ENCODE data around the gene PITPNM3. TPM values are rescaled to one million over a fixed set of nuclear protein-coding genes. Genes with fewer than 3 reads are reported as not detected.

PITPNM3 gene
- total and polyA plus RNA-seq, 2 experiments from 2014 or later, result 1.5 to 2.0 TPM

DNA sequence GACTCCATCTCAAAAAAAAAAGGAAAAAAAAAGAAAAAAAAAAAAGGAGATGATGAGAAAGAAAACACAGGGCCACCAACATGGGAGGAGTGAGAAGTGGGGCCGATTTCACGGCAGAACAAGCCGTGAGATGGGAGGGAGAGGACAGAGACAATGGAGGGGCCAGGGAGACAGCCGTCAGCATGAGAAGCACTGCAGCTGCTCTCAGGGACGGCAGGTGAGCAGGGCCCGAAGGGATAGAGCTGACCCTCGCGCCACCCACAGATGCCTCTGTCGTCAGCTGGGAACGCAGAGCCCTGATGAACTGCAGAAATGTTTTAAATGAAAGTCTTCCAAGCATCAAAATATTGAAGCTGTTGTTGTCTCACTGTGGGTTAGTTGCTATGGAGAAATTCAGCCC lies 20.3 kb downstream of the PITPNM3 start:
- 78% methylated on average over 10 of the region's 10 CpGs for WGBS (ENCODE audit: low lambda C conversion rate, missing lambda C conversion rate)
- no peak overlapping the region for H3K4me3 ChIP-seq

DNA sequence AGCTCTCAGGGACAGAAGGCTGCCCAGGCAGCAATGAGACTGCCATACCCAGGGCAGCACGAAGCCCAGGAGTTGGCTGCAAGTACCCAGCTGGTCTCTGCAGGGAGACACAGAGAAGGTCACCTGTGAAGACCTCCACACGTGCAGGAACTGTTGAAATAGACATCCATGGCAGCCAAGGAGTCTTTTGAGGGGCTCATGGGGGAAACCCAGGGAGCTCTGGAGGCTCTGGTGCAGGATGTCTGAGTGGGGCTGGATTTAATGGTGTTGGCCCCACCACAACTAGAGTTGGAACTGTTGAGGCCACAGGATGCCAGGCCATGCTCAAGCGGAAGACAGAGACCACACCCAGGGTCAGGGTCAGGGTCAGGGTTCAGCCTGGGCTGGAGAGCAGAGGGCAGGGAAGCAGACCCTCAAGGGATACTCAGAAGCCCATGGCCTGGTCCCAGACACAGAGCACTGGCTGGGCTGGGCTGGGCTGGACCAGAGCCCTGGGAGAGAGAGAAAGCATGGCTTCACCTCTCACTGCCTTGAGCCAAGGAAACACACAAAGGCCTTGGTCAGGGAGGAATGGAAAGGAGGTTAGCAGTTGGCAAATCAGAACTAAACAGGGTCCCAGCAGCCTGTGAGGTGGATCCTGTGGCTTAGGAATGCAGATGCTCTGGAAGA lies 21.4 kb downstream of the PITPNM3 start:
- no peak for DNase-seq (ENCODE audit: low spot score)
- H3K79me2 ChIP-seq, result no peaks in the 10 kb centered on the region
- 86% methylated on average over 3 of the region's 3 CpGs for WGBS (ENCODE audit: low lambda C conversion rate, missing lambda C conversion rate)
- no peaks in the 10 kb centered on the region for H3K9me3 ChIP-seq (ENCODE audit: low read depth)
- no peaks in the 10 kb centered on the region for H3K36me3 ChIP-seq (replicated peaks; ENCODE audit: insufficient read depth, low read depth)
- H3K4me1 ChIP-seq (ENCODE audit: insufficient read depth), result no peaks in the 10 kb centered on the region
- no peaks in the 10 kb centered on the region for H4K20me1 ChIP-seq (ENCODE audit: insufficient read depth, poor library complexity, severe bottlenecking)
- no peak overlapping the region for H3K4me2 ChIP-seq
- no peak overlapping the region for H3K4me3 ChIP-seq
- no peaks in the 10 kb centered on the region for H3K27me3 ChIP-seq
- TF ChIP-seq EZH2 (IDR thresholded peaks at IDR 0.05; ENCODE audit: borderline replicate concordance), result no peak
- TF ChIP-seq, protein P1, sequence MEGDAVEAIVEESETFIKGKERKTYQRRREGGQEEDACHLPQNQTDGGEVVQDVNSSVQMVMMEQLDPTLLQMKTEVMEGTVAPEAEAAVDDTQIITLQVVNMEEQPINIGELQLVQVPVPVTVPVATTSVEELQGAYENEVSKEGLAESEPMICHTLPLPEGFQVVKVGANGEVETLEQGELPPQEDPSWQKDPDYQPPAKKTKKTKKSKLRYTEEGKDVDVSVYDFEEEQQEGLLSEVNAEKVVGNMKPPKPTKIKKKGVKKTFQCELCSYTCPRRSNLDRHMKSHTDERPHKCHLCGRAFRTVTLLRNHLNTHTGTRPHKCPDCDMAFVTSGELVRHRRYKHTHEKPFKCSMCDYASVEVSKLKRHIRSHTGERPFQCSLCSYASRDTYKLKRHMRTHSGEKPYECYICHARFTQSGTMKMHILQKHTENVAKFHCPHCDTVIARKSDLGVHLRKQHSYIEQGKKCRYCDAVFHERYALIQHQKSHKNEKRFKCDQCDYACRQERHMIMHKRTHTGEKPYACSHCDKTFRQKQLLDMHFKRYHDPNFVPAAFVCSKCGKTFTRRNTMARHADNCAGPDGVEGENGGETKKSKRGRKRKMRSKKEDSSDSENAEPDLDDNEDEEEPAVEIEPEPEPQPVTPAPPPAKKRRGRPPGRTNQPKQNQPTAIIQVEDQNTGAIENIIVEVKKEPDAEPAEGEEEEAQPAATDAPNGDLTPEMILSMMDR (IDR thresholded peaks at IDR 0.05; ENCODE audit: poor library complexity), result no peak
- no peak for TF ChIP-seq EZH2phosphoT487 (IDR thresholded peaks at IDR 0.05; ENCODE audit: low read depth, severe bottlenecking, unreplicated experiment)
- H2AFZ ChIP-seq, result no peak overlapping the region
- no peaks in the 10 kb centered on the region for H3K9me2 ChIP-seq (replicated peaks; ENCODE audit: insufficient read depth)
- H3K27ac ChIP-seq, result no peak overlapping the region

More for the DNA sequence above, 20.3 kb downstream of the PITPNM3 start:
- H3K27ac ChIP-seq, result no peak overlapping the region
- H3K36me3 ChIP-seq (replicated peaks; ENCODE audit: insufficient read depth, low read depth), result no peaks in the 10 kb centered on the region
- H4K20me1 ChIP-seq (ENCODE audit: insufficient read depth, poor library complexity, severe bottlenecking), result no peaks in the 10 kb centered on the region
- no peaks in the 10 kb centered on the region for H3K27me3 ChIP-seq
- H3K9me2 ChIP-seq (replicated peaks; ENCODE audit: insufficient read depth), result no peaks in the 10 kb centered on the region
- H3K9me3 ChIP-seq (ENCODE audit: low read depth), result no peaks in the 10 kb centered on the region
- TF ChIP-seq, protein P1 (IDR thresholded peaks at IDR 0.05; ENCODE audit: poor library complexity), result no peak
- TF ChIP-seq EZH2phosphoT487 (IDR thresholded peaks at IDR 0.05; ENCODE audit: low read depth, severe bottlenecking, unreplicated experiment) (no peak), EZH2 (IDR thresholded peaks at IDR 0.05; ENCODE audit: borderline replicate concordance) (no peak)
- H3K4me2 ChIP-seq, result no peak overlapping the region
- no peaks in the 10 kb centered on the region for H3K79me2 ChIP-seq
- DNase-seq (ENCODE audit: low spot score), result no peak
- H2AFZ ChIP-seq, result no peak overlapping the region
- no peaks in the 10 kb centered on the region for H3K4me1 ChIP-seq (ENCODE audit: insufficient read depth)

DNA sequence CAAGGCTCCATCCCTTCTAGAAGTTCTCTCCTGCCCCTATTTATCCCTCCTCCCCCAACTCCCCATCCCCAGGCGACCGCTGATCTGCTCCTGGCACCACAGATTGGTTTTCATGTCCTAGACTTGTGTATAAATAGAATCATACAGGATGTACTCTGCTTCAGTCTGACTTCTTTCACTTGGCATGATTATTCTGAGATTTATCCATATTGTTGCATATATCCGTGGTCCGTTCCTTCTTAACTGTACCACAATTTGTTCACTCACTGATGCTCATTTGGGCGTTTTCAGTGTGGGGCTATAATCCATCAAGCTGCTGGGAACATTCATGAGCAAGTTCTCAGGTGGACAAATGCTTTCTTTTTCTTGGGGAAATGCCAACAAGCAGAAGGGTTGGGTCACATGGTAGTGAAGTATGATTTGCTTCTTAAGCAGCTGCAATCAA lies 23.9 kb downstream of the PITPNM3 start:
- Histone ChIP-seq H4K20me1 (ENCODE audit: insufficient read depth, poor library complexity, severe bottlenecking) (no peaks in the 10 kb centered on the region), H3K4me3 (no peak overlapping the region), H3K4me1 (ENCODE audit: insufficient read depth) (no peaks in the 10 kb centered on the region), H2AFZ (no peak overlapping the region), H3K4me2 (no peak overlapping the region), H3K9me3 (ENCODE audit: low read depth) (no peaks in the 10 kb centered on the region), H3K79me2 (no peaks in the 10 kb centered on the region), H3K27me3 (no peaks in the 10 kb centered on the region), H3K36me3 (replicated peaks; ENCODE audit: insufficient read depth, low read depth) (no peaks in the 10 kb centered on the region), H3K9me2 (replicated peaks; ENCODE audit: insufficient read depth) (no peaks in the 10 kb centered on the region), H3K27ac (no peak overlapping the region)
- TF ChIP-seq EZH2 (IDR thresholded peaks at IDR 0.05; ENCODE audit: borderline replicate concordance) (no peak), EZH2phosphoT487 (IDR thresholded peaks at IDR 0.05; ENCODE audit: low read depth, severe bottlenecking, unreplicated experiment) (no peak)
- TF ChIP-seq, protein P1 (IDR thresholded peaks at IDR 0.05; ENCODE audit: poor library complexity), result no peak
- DNase-seq (ENCODE audit: low spot score), result no peak
- WGBS (ENCODE audit: low lambda C conversion rate, missing lambda C conversion rate), result 76% methylated on average over 5 of the region's 5 CpGs

Data from hepatocyte (in vitro differentiated cells).